ENCODE measurements around the gene C11orf24. TPM values are rescaled to one million over a fixed set of nuclear protein-coding genes. Genes with fewer than 3 reads are reported as not detected.

Gene C11orf24
- polyA plus RNA-seq, 1 of the 3 experiments (the other 2 are of a cell fraction) = 50.9 TPM

GRCh38 chr11:68257477-68258362 is 14.1 kb downstream of the C11orf24 start (continued):
- TF ChIP-seq SIN3A (IDR thresholded peaks at IDR 0.05; ENCODE audit: borderline replicate concordance, low read depth, low read length) (peak; percentile 34; the same call in 1 of the 2 replicates), RXRA (IDR thresholded peaks at IDR 0.05; ENCODE audit: borderline replicate concordance, low read depth) (no peak), ELF1 (IDR thresholded peaks at IDR 0.05) (no peak), ZBTB33 (IDR thresholded peaks at IDR 0.05; ENCODE audit: borderline replicate concordance, low read depth) (no peak), IRF3 (IDR thresholded peaks at IDR 0.05; ENCODE audit: low read depth, low read length) (no peak), MXI1 (IDR thresholded peaks at IDR 0.05; ENCODE audit: low read depth, low read length) (no peak)
- TF ChIP-seq, protein P1, sequence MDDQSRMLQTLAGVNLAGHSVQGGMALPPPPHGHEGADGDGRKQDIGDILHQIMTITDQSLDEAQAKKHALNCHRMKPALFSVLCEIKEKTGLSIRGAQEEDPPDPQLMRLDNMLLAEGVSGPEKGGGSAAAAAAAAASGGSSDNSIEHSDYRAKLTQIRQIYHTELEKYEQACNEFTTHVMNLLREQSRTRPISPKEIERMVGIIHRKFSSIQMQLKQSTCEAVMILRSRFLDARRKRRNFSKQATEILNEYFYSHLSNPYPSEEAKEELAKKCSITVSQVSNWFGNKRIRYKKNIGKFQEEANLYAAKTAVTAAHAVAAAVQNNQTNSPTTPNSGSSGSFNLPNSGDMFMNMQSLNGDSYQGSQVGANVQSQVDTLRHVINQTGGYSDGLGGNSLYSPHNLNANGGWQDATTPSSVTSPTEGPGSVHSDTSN (IDR thresholded peaks at IDR 0.05) = no peak

DNA sequence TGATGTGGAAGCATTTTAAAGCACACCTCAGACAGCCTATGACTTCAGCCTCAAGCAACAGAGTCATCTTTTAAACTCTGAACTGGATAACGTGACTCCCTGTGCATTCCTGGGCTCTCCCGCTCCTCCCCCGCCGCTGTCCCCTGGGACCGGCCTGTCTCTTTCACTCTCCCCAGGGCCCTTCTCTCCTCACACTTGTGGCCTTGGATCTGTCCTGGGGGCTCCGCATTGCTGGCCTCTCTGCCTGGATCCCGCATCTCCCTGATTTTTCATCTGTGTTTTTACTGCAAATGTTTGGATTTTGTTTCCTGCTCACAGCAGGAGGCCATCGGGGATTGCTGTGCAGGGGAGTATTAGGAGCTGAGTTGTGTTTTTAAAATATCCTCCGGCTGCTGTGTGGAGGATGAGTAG is 15.4 kb downstream of the C11orf24 start:
- Histone ChIP-seq H3F3A (replicated peaks; ENCODE audit: insufficient read depth) (no peaks in the 10 kb centered on the region), H2AFZ (ENCODE audit: low read depth) (peak overlapping the region; percentile 68; the same call in 1 of the 2 replicates), H3K4me3 (ENCODE audit: low read depth in 2 of 2, low read length in 1 of 2) (no peak overlapping the region), H3K27ac (ENCODE audit: low read depth in 2 of 2, low read length in 1 of 2) (no peak overlapping the region), H4K20me1 (ENCODE audit: insufficient read depth) (no peaks in the 10 kb centered on the region), H3K27me3 (ENCODE audit: insufficient read depth) (no peaks in the 10 kb centered on the region), H3K79me2 (ENCODE audit: insufficient read depth) (no peaks in the 10 kb centered on the region), H3K9me2 (no peaks in the 10 kb centered on the region), H3K36me3 (replicated peaks in 1 of 2; ENCODE audit: control insufficient read depth in 1 of 2, insufficient read depth in 2 of 2, low read length in 1 of 2) (peaks cover 0 to 7% of the 10 kb centered on the region in 2 experiments), H3K4me2 (no peak overlapping the region), H3K9me3 (no peaks in the 10 kb centered on the region), H3K4me1 (ENCODE audit: control insufficient read depth in 1 of 2, insufficient read depth in 2 of 2, low read depth in 1 of 2, low read length in 1 of 2) (peaks cover 0 to 4% of the 10 kb centered on the region in 2 experiments; a peak in 2 of 4 replicates), H3K9ac (no peak overlapping the region)
- WGBS (ENCODE audit: low lambda C conversion rate) = 78% methylated on average over 9 of the region's 9 CpGs
- ChIA-PET CTCF (interaction anchor here (1.6 to 11.3 kb wide), 14 partner anchors 8 to 193 kb away, joined by 6 to 170 read pairs (median 10); partner anchors contain the start of gene C11orf24), POLR2A (no interaction called here)
- no peak for DNase-seq
- TF ChIP-seq TCF12 (IDR thresholded peaks at IDR 0.05) (no peak), FOXM1 (IDR thresholded peaks at IDR 0.05; ENCODE audit: low read depth) (no peak), MEF2A (IDR thresholded peaks at IDR 0.05; ENCODE audit: borderline replicate concordance, low read depth) (no peak), YY1 (IDR thresholded peaks at IDR 0.05; ENCODE audit: low read depth) (no peak), GABPA (IDR thresholded peaks at IDR 0.05; ENCODE audit: low read depth) (no peak), SIN3A (IDR thresholded peaks at IDR 0.05; ENCODE audit: borderline replicate concordance, low read depth, low read length) (no peak), RXRA (IDR thresholded peaks at IDR 0.05; ENCODE audit: borderline replicate concordance, low read depth) (no peak), USF2 (IDR thresholded peaks at IDR 0.05; ENCODE audit: borderline replicate concordance, low read depth, low read length) (no peak), EP300 (IDR thresholded peaks at IDR 0.05; ENCODE audit: borderline replicate concordance in 1 of 2, low read depth in 1 of 2, low read length in 1 of 2) (no peak), IRF3 (IDR thresholded peaks at IDR 0.05; ENCODE audit: low read depth, low read length) (no peak), ZBTB33 (IDR thresholded peaks at IDR 0.05; ENCODE audit: borderline replicate concordance, low read depth) (no peak)
- TF ChIP-seq, protein P1 (IDR thresholded peaks at IDR 0.05) = no peak
- TF ChIP-seq, protein P2, sequence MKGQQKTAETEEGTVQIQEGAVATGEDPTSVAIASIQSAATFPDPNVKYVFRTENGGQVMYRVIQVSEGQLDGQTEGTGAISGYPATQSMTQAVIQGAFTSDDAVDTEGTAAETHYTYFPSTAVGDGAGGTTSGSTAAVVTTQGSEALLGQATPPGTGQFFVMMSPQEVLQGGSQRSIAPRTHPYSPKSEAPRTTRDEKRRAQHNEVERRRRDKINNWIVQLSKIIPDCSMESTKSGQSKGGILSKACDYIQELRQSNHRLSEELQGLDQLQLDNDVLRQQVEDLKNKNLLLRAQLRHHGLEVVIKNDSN (IDR thresholded peaks at IDR 0.05; ENCODE audit: borderline replicate concordance, low read depth) = no peak
- TF ChIP-seq, protein P3, sequence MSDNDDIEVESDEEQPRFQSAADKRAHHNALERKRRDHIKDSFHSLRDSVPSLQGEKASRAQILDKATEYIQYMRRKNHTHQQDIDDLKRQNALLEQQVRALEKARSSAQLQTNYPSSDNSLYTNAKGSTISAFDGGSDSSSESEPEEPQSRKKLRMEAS (IDR thresholded peaks at IDR 0.05; ENCODE audit: low read depth) = no peak

All from SK-N-SH (cell line).